ELR (cell line): ENCODE data around the gene FUT6.

Experiments used
- DNase-seq: peaks from one replicate; pipeline ENCODE4 v3.0.0-alpha.2; 2015; ENCODE audit warnings: low read depth

FUT6 gene

GRCh38 chr19:5804516-5805461, 34.7 kb downstream of the FUT6 start, which contains the start of gene NRTN:
Gene NRTN, plus strand, starts transcription at chr19:5805067. Its CDS starts 19,099 bp downstream, at chr19:5824166.
- DNase-seq: no peak

GRCh38 chr19:5803752-5804515, 35.6 kb downstream of the FUT6 start:
- peak; percentile 90 for DNase-seq

- no peak for DNase-seq
These were observed 36.1 kb downstream of the FUT6 start for GRCh38 chr19:5803441-5803751.

- DNase-seq: peak; percentile 56
These were observed 37.5 kb downstream of the FUT6 start for GRCh38 chr19:5801796-5802619.

- no peak for DNase-seq
These were observed 38.9 kb downstream of the FUT6 start for GRCh38 chr19:5800361-5801270.

- no peak for DNase-seq
These were observed 40.0 kb downstream of the FUT6 start for GRCh38 chr19:5799247-5800241.

- DNase-seq: no peak
These were observed 41.3 kb downstream of the FUT6 start for GRCh38 chr19:5798244-5798643.

- DNase-seq: no peak
These were observed 44.1 kb downstream of the FUT6 start for GRCh38 chr19:5795382-5795919.

GRCh38 chr19:5793188-5793587, 46.3 kb downstream of the FUT6 start:
- DNase-seq: no peak

- DNase-seq: no peak
These were observed 47.3 kb downstream of the FUT6 start for GRCh38 chr19:5792224-5792623.

GRCh38 chr19:5790559-5791520, 48.7 kb downstream of the FUT6 start, which contains the start of gene DUS3L:
Gene DUS3L, minus strand, starts transcription at chr19:5791163. Its CDS starts 22 bp downstream, at chr19:5791141.
- peak; percentile 98 for DNase-seq

- DNase-seq: no peak
These were observed 49.5 kb downstream of the FUT6 start for GRCh38 chr19:5789886-5790558.

GRCh38 chr19:5789351-5789761, 50.1 kb downstream of the FUT6 start:
- DNase-seq: no peak

- no peak for DNase-seq
These were observed 51.1 kb downstream of the FUT6 start for GRCh38 chr19:5788422-5788821.

- DNase-seq: no peak
These were observed 51.9 kb downstream of the FUT6 start for GRCh38 chr19:5787409-5788182.

GRCh38 chr19:5786593-5787408, 52.7 kb downstream of the FUT6 start:
- DNase-seq: no peak
